ENCODE data around the gene NCEH1.

NCEH1 gene

GRCh38 chr3:172702256-172702655 is 8.6 kb downstream of the NCEH1 start:
- TF ChIP-seq, protein P1, sequence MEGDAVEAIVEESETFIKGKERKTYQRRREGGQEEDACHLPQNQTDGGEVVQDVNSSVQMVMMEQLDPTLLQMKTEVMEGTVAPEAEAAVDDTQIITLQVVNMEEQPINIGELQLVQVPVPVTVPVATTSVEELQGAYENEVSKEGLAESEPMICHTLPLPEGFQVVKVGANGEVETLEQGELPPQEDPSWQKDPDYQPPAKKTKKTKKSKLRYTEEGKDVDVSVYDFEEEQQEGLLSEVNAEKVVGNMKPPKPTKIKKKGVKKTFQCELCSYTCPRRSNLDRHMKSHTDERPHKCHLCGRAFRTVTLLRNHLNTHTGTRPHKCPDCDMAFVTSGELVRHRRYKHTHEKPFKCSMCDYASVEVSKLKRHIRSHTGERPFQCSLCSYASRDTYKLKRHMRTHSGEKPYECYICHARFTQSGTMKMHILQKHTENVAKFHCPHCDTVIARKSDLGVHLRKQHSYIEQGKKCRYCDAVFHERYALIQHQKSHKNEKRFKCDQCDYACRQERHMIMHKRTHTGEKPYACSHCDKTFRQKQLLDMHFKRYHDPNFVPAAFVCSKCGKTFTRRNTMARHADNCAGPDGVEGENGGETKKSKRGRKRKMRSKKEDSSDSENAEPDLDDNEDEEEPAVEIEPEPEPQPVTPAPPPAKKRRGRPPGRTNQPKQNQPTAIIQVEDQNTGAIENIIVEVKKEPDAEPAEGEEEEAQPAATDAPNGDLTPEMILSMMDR (IDR thresholded peaks at IDR 0.05; ENCODE audit: insufficient read depth, low read length, missing control alignments), result no peak
- ChIA-PET POLR2A (no interaction called here), CTCF (interaction anchor here (0.8 to 1.5 kb wide), 4 partner anchors 9 to 30 kb away, joined by 3 to 4 read pairs (median 3); no protein-coding TSS in a partner anchor)
- no peak for DNase-seq (ENCODE audit: low read depth, low spot score)
- no peak overlapping the region for H3K4me3 ChIP-seq (ENCODE audit: low read depth, low read length)

GRCh38 chr3:172701751-172702150 is 9.1 kb downstream of the NCEH1 start:
- ChIA-PET CTCF (interaction anchor here (0.8 to 1.5 kb wide), 4 partner anchors 8 to 29 kb away, joined by 3 to 4 read pairs (median 3); no protein-coding TSS in a partner anchor), POLR2A (no interaction called here)
- TF ChIP-seq, protein P1 (IDR thresholded peaks at IDR 0.05; ENCODE audit: insufficient read depth, low read length, missing control alignments), result no peak
- no peak for DNase-seq (ENCODE audit: low read depth, low spot score)
- no peak overlapping the region for H3K4me3 ChIP-seq (ENCODE audit: low read depth, low read length)

- ChIA-PET CTCF (interaction anchor here (1.2 to 1.7 kb wide), 3 partner anchors 14 to 24 kb away, joined by 3 to 7 read pairs (median 4); no protein-coding TSS in a partner anchor), POLR2A (no interaction called here)
- DNase-seq (ENCODE audit: low read depth, low spot score), result no peak
- H3K4me3 ChIP-seq (ENCODE audit: low read depth, low read length), result no peak overlapping the region
- TF ChIP-seq, protein P1 (IDR thresholded peaks at IDR 0.05; ENCODE audit: insufficient read depth, low read length, missing control alignments), result no peak
Observed at GRCh38 chr3:172700936-172701455, 9.9 kb downstream of the NCEH1 start.

DNA sequence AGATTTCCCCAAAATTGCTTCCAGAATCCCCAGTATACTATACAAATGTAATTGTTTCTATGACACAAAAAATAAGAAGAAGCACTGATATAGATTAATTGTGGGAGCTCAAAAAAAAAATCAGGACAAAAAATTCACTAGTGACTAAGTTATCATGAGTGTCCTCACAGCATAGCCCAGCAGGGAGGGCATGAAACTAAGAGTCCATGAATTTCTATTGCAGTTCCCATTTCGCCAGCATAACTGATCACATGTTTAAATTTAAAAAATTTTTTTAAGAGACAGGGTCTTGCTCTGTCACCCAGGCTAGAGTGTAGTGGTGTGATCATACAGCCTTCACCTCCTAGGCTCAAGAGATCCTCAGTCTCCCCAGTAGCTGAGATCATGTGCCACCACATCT is 10.6 kb downstream of the NCEH1 start:
- ChIA-PET POLR2A (no interaction called here), CTCF (interaction anchor here (0.8 to 1.7 kb wide), 5 partner anchors 9 to 34 kb away, joined by 3 to 7 read pairs (median 3); no protein-coding TSS in a partner anchor)
- TF ChIP-seq, protein P1 (IDR thresholded peaks at IDR 0.05; ENCODE audit: insufficient read depth, low read length, missing control alignments), result no peak
- DNase-seq (ENCODE audit: low read depth, low spot score), result no peak
- no peak overlapping the region for H3K4me3 ChIP-seq (ENCODE audit: low read depth, low read length)

- ChIA-PET CTCF (interaction anchor here (0.9 kb wide), 1 partner anchor 24 kb away, joined by 3 read pairs; no protein-coding TSS in a partner anchor), POLR2A (no interaction called here)
- DNase-seq (ENCODE audit: low read depth, low spot score), result no peak
- TF ChIP-seq, protein P1 (IDR thresholded peaks at IDR 0.05; ENCODE audit: insufficient read depth, low read length, missing control alignments), result no peak
- no peak overlapping the region for H3K4me3 ChIP-seq (ENCODE audit: low read depth, low read length)
Observed at GRCh38 chr3:172699031-172699430, 11.8 kb downstream of the NCEH1 start.

DNA sequence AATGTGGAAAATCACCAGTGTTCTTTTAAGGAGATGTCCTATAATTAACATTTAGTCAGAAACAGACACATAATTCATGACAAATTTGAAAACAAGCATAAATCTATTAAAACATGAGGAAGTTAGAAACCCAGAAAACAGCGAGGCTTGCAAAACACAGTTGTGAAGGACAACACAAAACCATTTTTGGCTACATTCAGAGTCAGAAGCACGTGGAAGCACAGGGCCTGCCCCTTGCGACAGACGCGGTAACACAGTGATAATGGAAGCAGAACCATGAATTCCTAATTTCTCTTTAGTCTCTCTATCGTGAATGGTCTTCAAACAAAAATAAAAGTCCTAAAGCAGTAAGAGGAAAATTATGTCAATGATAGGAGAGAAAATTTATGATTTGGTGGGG is 12.2 kb downstream of the NCEH1 start:
- no peak overlapping the region for H3K4me3 ChIP-seq (ENCODE audit: low read depth, low read length)
- TF ChIP-seq, protein P1 (IDR thresholded peaks at IDR 0.05; ENCODE audit: insufficient read depth, low read length, missing control alignments), result no peak
- ChIA-PET POLR2A (no interaction called here), CTCF (interaction anchor here (2.6 kb wide), 1 partner anchor 22 kb away, joined by 9 read pairs; no protein-coding TSS in a partner anchor)
- DNase-seq (ENCODE audit: low read depth, low spot score), result no peak
